GM12892 (cell line): Measurements from ENCODE around the gene SERGEF.

Experiments used
- POLR2AphosphoS5 ChIP-seq: IDR thresholded peaks from 2 replicates; pipeline ENCODE4 v1.6.1; 2011; ENCODE audit warnings: low read depth, low read length, control low read depth
- TAF1 ChIP-seq: IDR thresholded peaks from 2 replicates; pipeline ENCODE4 v1.6.1; 2011; ENCODE audit warnings: low read depth, mild to moderate bottlenecking, control low read depth, low read length, borderline replicate concordance

DNA sequence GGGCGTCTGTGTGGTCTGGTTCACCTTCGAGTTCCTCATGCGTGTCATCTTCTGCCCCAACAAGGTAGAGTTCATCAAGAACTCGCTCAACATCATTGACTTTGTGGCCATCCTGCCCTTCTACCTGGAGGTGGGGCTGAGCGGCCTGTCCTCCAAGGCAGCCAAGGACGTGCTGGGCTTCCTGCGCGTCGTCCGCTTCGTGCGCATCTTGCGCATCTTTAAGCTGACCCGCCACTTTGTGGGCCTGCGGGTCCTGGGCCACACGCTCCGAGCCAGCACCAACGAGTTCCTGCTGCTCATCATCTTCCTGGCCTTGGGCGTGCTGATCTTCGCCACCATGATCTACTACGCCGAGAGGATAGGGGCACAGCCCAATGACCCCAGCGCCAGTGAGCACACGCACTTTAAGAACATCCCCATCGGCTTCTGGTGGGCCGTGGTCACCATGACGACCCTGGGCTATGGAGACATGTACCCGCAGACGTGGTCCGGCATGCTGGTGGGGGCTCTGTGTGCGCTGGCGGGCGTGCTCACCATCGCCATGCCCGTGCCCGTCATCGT lies 240.9 kb downstream of the SERGEF start:
- TF ChIP-seq POLR2AphosphoS5, result no peak
- no peak for TF ChIP-seq TAF1
